Right lobe of liver (tissue), 6 donors: Measurements from ENCODE around the gene BCL2L1. TPM values are rescaled to one million over a fixed set of nuclear protein-coding genes. Genes with fewer than 3 reads are reported as not detected.

ENCODE experiments used
- ATAC-seq, 4 donors: fragments of 200-7000 bp; cut with Tn5 transposase; one replicate each; pipeline ENCODE4 v1.9.1; 2020; ENCODE audit warnings: mild to moderate bottlenecking in 4 of 4, moderate library complexity in 4 of 4
- DNase-seq, 3 donors: peaks; one replicate each; pipeline ENCODE4 v3.0.0-alpha.2; 2020
- H3K27ac ChIP-seq, 3 donors: fragments of 200-600 bp; one replicate each; pipeline ENCODE4 v1.8.0; 2022
- H3K27me3 ChIP-seq, 2 donors: fragments of 200-600 bp; one replicate each; pipeline ENCODE4 v1.8.0; 2022
- H3K36me3 ChIP-seq, 4 donors: fragments of 200-600 bp; sonication (generic) in 1 of 4; one replicate each; pipeline versions ENCODE4 v1.5.1 to v1.8.0; 2017 to 2022; ENCODE audit warnings: control low read depth in 1 of 4
- H3K4me1 ChIP-seq, 4 donors: fragments of 200-600 bp; sonication (generic) in 1 of 4; one replicate each; pipeline versions ENCODE4 v1.5.1 to v1.8.0; 2017 to 2022; ENCODE audit warnings: control low read depth in 1 of 4
- H3K4me3 ChIP-seq, 3 donors: fragments of 200-600 bp; one replicate each; pipeline ENCODE4 v1.8.0; 2022
- H3K9me3 ChIP-seq, 4 donors: fragments of 200-600 bp; sonication (generic) in 1 of 4; one replicate each; pipeline versions ENCODE4 v1.5.1 to v1.8.0; 2017 to 2022; ENCODE audit warnings: control low read depth in 1 of 4
- POLR2A ChIP-seq: fragments of 450-650 bp; IDR thresholded peaks from one replicate; pipeline ENCODE4 v1.6.1; 2017; ENCODE audit warnings: antibody characterized with exemption, mild to moderate bottlenecking
- WGBS: methylation state at CpG from one replicate; pipeline ENCODE4 v1.1.6; 2018; ENCODE audit warnings: low coverage, low lambda C conversion rate; ENCODE audit not compliant: insufficient coverage; ENCODE audit errors: missing lambda C conversion rate; 5-methylcytosine and 5-hydroxymethylcytosine counted together
- intact Hi-C, 2 donors: fragments of 100-400 bp; cut with DNase I; formaldehyde crosslinking; loops; one replicate each; pipeline versions ENCODE4 v1.11.2 to v1.14.1; 2022
- total RNA-seq, 6 experiments: library from RNA; depleted of rRNA in 2 of 6; stranded (reverse); fragments of >200 nt in 2 of 6; fragmentation: NEBNext Ultra II Directional in 3 of 6; extraction: Animal tissue kit (Norgen Biotek cat#: 25700) in 3 of 6; gene quantifications; one replicate each; pipeline versions ENCODE4 v1.1.0 to v1.2.4, GENCODE V29; 2016 to 2023
- TF ChIP-seq, protein P1 (sequence below), 4 donors: fragments of 200-600 bp in 3 of 4; fragments of 450-650 bp in 1 of 4; IDR thresholded peaks; one replicate each; pipeline versions ENCODE4 v1.5.1 to v1.8.0; 2016 to 2022; ENCODE audit warnings: antibody characterized with exemption in 4 of 4, mild to moderate bottlenecking in 2 of 4
- donor health status: DM: no; HTN: yes; CAD: no.
- donor health status: DM: no; HTN: no; CAD: no.
- donor health status: DM: no; HTN: no; CAD: no.
- donor health status: DM: no; HTN: yes; CAD: no.
- donor health status: DM: no; HTN: yes; CAD: no.

Gene BCL2L1
- total RNA-seq, 6 experiments from 2014 or later: 30.5 to 96.1 (median 63.4) TPM

DNA sequence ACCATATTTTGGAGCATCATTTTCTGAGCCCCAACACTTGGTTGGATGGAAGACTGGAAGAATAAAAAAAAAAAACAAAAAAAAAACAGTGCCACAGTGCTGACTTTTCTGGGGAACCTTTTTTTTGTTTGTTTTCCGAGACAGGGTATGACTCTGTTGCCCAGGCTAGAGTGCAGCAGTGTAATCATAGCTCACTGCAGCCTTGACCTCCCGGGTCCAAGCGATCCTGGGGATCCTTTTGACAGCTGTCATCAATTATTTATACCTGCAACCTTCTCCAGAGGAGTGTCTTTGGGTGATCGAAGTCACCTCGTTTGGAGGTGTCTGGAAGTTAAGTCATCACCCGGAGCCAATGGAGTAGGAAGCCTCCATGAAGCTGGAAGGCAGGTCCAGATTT lies 8.7 kb upstream of the BCL2L1 start:
- Histone ChIP-seq H3K27me3 (no peaks in the 10 kb centered on the region), H3K27ac (no peak overlapping the region), H3K4me1 (no peaks in the 10 kb centered on the region), H3K9me3 (no peaks in the 10 kb centered on the region), H3K4me3 (no peak overlapping the region), H3K36me3 (no peaks in the 10 kb centered on the region)
- TF ChIP-seq, protein P1, sequence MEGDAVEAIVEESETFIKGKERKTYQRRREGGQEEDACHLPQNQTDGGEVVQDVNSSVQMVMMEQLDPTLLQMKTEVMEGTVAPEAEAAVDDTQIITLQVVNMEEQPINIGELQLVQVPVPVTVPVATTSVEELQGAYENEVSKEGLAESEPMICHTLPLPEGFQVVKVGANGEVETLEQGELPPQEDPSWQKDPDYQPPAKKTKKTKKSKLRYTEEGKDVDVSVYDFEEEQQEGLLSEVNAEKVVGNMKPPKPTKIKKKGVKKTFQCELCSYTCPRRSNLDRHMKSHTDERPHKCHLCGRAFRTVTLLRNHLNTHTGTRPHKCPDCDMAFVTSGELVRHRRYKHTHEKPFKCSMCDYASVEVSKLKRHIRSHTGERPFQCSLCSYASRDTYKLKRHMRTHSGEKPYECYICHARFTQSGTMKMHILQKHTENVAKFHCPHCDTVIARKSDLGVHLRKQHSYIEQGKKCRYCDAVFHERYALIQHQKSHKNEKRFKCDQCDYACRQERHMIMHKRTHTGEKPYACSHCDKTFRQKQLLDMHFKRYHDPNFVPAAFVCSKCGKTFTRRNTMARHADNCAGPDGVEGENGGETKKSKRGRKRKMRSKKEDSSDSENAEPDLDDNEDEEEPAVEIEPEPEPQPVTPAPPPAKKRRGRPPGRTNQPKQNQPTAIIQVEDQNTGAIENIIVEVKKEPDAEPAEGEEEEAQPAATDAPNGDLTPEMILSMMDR (IDR thresholded peaks at IDR 0.05): no peak
- TF ChIP-seq POLR2A: no peak
- WGBS: 42% methylated on average over 3 of the region's 6 CpGs
- intact Hi-C loops: no loop called here
- no peak for DNase-seq
- no peak for ATAC-seq

DNA sequence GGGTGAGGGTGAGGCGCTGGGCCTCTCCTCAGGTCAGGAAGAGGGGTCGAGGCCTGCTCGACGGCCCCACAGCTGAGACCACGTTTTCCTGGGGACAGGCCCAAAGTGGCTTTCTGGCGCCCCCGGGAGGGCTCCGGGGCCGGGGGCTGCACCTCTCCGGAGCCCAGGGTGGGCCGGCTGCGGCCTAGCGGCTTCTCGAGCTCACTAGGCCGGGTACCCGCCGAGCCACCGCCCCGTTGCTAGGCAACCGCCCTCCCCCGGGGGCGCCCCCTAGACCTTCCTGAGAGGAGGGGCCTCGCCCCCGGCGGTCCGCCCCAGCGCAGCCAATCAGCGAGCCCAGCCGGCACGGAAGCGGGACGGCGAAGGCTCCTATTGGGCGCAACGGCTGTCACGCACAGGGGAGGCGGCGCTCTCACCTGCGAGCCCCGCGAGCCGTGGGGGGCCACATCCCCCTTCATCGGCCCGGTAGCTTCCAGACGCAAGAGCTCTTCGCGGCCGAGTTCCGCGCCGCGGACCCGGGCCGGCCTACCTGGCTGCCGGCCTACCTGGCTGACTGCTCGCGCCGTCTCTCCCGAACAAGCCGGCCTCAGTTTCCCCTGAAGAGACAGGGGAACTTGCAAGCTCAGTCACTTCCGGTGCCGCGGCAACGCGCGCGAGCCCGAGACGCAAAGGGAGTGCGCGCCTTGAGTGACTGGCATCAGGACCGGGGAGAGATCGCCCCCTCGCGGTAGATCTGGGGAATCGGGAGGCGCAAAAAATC lies 831 bp upstream of the BCL2L1 start:
- peak overlapping the region; percentile 90 to 97 (median 95) for H3K4me3 ChIP-seq
- H3K4me1 ChIP-seq: peaks cover 0 to 27% (median 9%) of the 10 kb centered on the region in 4 donors
- H3K27me3 ChIP-seq: no peaks in the 10 kb centered on the region
- no peaks in the 10 kb centered on the region for H3K9me3 ChIP-seq
- intact Hi-C loops: loop anchor here (5.0 kb wide), 1 partner anchor 61 kb away; no protein-coding TSS in a partner anchor
- TF ChIP-seq, protein P1 (IDR thresholded peaks at IDR 0.05): peak; percentile 87 to 97 (median 92)
- TF ChIP-seq POLR2A: peak; percentile 59
- WGBS: 0% methylated on average over 8 of the region's 77 CpGs
- peak; percentile 99 for DNase-seq
- H3K36me3 ChIP-seq: no peaks in the 10 kb centered on the region
- peak; percentile 83 to 95 (median 87) for ATAC-seq
- peak overlapping the region; percentile 97 to 98 (median 97) for H3K27ac ChIP-seq

DNA sequence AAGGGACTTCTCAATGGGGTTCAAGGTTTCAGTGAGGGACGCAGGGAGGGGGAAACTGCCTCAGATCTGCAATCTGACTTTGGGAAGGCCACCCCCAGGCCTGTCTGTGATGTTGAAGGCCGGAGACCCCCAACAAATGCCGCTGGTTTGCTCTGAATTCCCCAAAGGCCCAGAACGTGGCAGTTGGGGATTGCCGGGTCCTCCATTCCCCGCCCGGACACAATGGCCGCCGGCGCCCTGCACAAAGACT lies 326 bp upstream of the BCL2L1 start:
- H3K4me3 ChIP-seq: peak overlapping the region; percentile 90 to 97 (median 95)
- H3K9me3 ChIP-seq: no peaks in the 10 kb centered on the region
- no peaks in the 10 kb centered on the region for H3K27me3 ChIP-seq
- H3K27ac ChIP-seq: peak overlapping the region; percentile 97 to 98 (median 97)
- DNase-seq: no peak
- 0% methylated on average over 3 of the region's 10 CpGs for WGBS
- intact Hi-C loops: loop anchor here (5.0 kb wide), 1 partner anchor 61 kb away; no protein-coding TSS in a partner anchor
- no peak for ATAC-seq
- TF ChIP-seq, protein P1 (IDR thresholded peaks at IDR 0.05): no peak
- TF ChIP-seq POLR2A: no peak
- no peaks in the 10 kb centered on the region for H3K36me3 ChIP-seq
- peaks cover 0 to 32% (median 12%) of the 10 kb centered on the region in 4 donors for H3K4me1 ChIP-seq

DNA sequence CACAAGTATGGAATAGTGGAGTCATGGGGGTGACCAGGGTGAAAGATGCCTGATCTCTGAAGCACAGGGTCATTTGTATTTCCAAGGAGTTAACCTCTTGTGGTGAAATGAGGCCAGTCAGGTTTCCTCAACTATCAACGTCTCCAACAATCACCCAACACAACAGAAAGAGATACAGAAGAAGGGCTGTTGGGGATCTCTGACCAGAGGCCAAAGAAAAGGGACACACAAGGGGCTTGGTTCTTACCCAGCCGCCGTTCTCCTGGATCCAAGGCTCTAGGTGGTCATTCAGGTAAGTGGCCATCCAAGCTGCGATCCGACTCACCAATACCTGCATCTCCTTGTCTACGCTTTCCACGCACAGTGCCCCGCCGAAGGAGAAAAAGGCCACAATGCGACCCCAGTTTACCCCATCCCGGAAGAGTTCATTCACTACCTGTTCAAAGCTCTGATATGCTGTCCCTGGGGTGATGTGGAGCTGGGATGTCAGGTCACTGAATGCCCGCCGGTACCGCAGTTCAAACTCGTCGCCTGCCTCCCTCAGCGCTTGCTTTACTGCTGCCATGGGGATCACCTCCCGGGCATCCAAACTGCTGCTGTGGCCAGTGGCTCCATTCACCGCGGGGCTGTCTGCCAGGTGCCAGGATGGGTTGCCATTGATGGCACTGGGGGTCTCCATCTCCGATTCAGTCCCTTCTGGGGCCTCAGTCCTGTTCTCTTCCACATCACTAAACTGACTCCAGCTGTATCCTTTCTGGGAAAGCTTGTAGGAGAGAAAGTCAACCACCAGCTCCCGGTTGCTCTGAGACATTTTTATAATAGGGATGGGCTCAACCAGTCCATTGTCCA lies 1.0 kb downstream of the BCL2L1 start:
- H3K4me1 ChIP-seq: peaks cover 0 to 44% (median 16%) of the 10 kb centered on the region in 4 donors
- WGBS: 5% methylated on average over 15 of the region's 22 CpGs

More for the DNA sequence above, 1.0 kb downstream of the BCL2L1 start:
- H3K9me3 ChIP-seq: no peaks in the 10 kb centered on the region
- DNase-seq (peak in 2 of 3 donors; percentile 60 to 68), ATAC-seq (no peak)
- H3K4me3 ChIP-seq: peak overlapping the region; percentile 90 to 97 (median 95)
- TF ChIP-seq POLR2A: peak; percentile 20
- TF ChIP-seq, protein P1 (IDR thresholded peaks at IDR 0.05): no peak
- H3K27me3 ChIP-seq: no peaks in the 10 kb centered on the region
- H3K27ac ChIP-seq: peak overlapping the region; percentile 97 to 98 (median 97)
- intact Hi-C loops: loop anchor here (5.0 kb wide), 1 partner anchor 59 kb away; no protein-coding TSS in a partner anchor
- H3K36me3 ChIP-seq: no peaks in the 10 kb centered on the region
